ENCODE results near the gene STEAP3.
"Not testable (repeated sequence)": the region's sequence is repeated elsewhere in the genome, so short reads cannot be mapped to it uniquely, and the experiment has no call there.

The STEAP3 gene

DNA sequence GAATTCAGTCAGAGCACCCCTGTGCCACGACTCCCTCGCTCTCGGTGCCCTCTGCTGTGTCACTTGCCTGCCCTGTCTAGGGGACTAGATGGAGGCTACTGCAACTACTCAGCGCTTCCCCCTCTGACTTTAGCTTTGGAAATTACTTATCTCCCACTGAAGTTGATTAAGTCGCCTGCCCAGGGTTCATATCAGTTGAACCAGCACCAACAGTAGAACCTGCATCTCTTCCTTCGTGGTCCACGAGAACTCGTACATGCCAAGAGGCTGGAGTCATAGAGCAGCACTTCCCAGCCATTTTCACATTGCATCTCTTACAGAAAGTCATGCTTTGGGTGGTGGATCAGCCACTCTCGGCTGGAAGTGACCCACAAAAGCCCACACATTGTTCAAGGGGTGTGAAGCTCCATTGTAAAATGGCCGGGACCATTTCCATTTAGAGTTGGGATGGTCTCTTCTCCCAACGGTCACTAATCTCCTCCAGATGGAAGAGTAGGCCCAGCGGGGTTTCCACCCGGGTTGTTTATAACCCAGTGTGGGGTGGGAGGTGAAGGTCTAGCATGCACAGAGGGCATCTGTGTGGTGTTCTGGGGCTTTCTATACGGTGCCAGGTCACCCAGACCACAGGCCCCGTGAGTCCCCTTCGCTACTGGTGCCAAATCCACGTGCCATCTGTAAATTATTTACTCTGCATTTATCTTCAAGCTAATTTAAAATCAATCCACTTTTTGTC, 38.0 kb downstream of the STEAP3 start:
- DNase-seq (ENCODE audit: low read depth in 2 of 3, low spot score in 1 of 3): no peak

DNA sequence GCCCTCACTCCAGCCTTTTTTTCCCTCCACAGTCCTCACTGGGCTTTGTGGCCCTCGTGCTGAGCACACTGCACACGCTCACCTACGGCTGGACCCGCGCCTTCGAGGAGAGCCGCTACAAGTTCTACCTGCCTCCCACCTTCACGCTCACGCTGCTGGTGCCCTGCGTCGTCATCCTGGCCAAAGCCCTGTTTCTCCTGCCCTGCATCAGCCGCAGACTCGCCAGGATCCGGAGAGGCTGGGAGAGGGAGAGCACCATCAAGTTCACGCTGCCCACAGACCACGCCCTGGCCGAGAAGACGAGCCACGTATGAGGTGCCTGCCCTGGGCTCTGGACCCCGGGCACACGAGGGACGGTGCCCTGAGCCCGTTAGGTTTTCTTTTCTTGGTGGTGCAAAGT, 39.4 kb downstream of the STEAP3 start:
- DNase-seq (ENCODE audit: low read depth in 2 of 3, low spot score in 1 of 3): no peak

DNA sequence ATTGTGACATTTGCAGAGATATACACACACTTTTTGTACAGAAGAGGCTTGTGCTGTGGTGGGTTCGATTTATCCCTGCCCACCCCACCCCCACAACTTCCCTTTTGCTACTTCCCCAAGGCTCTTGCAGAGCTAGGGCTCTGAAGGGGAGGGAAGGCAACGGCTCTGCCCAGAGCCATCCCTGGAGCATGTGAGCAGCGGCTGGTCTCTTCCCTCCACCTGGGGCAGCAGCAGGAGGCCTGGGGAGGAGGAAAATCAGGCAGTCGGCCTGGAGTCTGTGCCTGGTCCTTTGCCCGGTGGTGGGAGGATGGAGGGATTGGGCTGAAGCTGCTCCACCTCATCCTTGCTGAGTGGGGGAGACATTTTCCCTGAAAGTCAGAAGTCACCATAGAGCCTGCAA, 40.0 kb downstream of the STEAP3 start:
- DNase-seq (ENCODE audit: low read depth in 2 of 3, low spot score in 1 of 3): no peak

DNA sequence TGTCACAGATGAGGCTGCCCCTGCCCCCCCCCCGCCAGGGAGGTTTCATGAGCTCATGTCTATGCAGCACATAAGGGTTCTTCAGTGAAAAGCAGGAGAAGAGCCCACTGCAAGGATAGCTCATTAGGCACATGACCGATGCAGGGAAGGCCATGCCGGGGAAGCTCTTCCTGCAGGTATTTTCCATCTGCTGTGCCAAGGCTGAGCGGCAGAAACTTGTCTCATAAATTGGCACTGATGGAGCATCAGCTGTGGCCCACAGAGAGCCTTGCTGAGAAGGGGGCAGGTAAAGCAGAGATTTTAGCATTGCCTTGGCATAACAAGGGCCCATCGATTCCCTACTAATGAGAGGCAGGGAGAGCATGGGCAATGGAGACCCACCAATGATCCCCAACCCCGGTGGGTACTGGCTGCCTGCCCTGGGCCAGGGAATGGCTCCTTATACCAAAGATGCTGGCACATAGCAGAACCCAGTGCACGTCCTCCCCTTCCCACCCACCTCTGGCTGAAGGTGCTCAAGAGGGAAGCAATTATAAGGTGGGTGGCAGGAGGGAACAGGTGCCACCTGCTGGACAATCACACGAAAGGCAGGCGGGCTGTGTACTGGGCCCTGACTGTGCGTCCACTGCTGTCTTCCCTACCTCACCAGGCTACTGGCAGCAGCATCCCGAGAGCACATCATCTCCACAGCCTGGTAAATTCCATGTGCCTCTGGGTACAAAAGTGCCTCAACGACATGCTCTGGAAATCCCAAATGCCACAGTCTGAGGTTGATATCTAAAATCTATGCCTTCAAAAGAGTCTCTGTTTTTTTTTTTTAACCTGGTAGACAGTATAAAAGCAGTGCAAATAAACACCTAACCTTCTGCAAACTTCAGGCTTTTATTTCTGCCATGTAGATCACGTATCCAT, 41.4 kb downstream of the STEAP3 start:
- peak in 2 of 3 donors; percentile 2 to 20 for DNase-seq (ENCODE audit: low read depth in 2 of 3, low spot score in 1 of 3)

DNA sequence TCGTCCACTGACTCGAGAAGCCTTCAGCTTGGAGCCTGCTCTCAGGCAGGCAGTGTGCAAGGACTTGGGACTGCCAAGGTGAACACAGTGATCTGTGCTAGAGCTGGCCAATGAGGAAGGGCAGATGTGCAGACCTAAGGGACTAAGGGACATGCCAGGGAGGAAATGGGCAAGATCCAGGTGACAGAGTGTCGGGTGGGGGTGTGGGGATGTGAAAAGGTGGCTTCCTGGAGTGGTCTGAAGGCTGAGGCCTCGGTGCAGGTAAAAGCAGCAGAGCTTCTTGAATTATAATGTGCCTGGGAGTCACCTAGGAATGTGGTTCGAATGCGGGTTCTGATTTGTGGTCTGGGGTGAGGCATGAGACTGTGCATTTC, 42.0 kb downstream of the STEAP3 start:
- no peak for DNase-seq (ENCODE audit: low read depth in 2 of 3, low spot score in 1 of 3)

DNA sequence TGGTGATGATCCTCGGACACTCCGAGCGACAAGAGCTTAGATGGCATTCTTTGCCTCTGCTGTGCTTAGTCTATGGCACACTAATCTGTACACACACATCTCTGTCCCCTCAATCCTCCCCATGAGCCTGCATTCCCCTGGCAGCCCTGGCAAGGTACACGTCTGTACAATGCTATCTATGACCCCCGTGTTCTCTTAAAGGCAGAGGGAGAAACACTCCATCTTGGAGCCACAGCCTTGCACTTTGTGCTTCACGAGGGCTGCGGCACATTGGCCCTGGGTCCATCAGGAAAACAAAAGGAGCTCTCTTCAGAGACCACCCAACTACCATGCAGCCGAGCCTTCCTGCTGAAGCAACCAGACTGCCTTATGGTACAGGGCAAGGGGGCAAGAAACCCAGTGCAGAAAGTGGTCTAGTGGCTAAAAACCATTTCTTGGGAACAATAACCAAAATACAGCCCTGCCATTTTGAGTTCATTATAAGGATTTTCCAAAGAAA, 42.5 kb downstream of the STEAP3 start:
- no peak for DNase-seq (ENCODE audit: low read depth in 2 of 3, low spot score in 1 of 3)

DNA sequence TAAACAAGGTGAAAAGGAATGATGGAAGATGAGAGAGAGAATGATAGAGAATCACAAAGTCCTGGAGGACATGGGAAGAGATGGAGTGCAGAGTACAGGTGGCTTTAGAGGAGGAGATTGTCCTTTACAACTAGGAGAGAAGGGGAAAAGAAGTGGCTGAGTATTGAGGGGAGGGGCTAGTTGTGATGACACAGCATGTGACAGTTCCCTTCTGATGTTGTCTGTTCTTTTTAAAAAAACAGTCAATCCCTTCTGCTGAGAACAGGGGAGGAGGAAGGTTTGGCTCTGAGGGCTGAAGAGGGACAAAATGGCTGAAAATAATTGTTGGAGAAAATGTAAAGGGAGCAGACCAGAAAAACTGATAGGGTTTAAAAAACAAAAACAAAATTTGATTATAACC, 44.0 kb downstream of the STEAP3 start:
- no peak for DNase-seq (ENCODE audit: low read depth in 2 of 3, low spot score in 1 of 3)

DNA sequence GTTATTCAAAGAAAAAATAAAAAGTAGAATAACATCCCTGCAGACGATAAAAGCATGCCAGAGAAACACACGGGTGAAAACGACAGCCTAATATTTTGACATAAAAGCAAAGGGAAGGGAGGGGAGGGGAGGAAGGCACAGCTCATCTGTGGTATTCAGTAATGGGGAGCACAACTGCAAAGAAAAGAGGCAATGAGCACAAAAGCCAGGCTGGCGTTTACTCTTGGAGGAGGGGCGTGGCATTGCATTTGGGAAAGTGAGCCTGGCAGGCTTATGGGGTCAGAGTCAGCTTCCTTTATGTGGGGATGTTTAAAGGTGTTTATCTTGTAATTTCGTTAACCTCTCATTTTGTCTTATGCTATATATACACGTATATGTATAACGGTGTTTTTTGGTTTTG, 53.2 kb downstream of the STEAP3 start:
- DNase-seq (ENCODE audit: low read depth in 2 of 3, low spot score in 1 of 3): no peak

DNA sequence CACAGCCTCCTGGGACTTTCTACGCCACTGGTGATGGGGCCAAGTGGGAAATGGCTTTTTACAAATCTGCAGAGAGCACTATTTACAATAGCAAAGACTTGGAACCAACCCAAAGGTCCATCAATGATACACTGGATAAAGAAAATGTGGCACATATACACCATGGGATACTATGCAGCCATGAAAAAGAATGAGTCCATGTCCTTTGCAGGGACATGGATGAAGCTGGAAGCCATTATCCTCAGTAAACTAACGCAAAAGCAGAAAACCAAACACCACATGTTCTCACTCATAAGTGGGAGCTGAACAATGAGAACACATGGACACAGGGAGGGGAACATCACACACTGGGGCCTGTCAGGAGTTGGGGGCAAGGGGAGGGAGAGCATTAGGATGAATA, 54.8 kb downstream of the STEAP3 start:
- DNase-seq (ENCODE audit: low read depth in 2 of 3, low spot score in 1 of 3): not testable (repeated sequence)

DNA sequence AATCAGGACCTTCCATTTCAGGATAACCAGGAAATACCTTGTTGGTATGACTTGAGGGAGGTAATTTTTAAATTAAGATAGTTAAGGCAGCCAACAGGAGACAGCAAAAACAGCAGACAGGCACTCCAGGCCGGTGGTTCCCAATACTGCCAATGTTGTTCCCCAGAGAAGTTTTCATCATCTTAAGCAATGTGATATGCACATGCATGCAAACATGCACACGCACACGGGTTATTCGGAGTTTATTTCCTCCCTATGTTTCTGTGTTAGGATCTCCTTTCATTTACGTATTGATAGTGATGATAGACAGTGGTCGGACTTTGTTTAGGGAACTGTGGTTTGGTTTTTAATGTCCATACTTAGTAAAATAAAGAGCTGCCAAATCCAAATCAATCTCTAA, 55.3 kb downstream of the STEAP3 start:
- no peak for DNase-seq (ENCODE audit: low read depth in 2 of 3, low spot score in 1 of 3)

DNA sequence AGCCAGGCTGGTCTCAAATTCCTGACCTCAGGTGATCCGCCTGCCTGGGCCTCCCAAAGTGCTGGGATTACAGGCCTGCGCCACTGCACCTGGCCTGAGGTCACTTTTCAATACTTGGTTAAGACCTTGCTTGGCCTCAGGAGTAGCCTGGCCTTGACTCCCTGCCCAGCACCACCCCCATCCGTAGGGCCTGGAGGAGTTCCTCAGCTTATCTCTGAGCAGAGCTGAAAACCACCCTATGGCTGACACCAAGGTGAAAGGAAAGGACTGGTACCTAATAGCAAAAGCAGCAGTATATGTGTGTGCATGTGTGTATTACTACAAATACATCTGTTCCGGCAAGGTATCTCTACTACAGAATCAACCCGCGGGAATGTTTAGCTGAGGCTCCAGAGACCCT, 56.0 kb downstream of the STEAP3 start:
- no peak for DNase-seq (ENCODE audit: low read depth in 2 of 3, low spot score in 1 of 3)

DNA sequence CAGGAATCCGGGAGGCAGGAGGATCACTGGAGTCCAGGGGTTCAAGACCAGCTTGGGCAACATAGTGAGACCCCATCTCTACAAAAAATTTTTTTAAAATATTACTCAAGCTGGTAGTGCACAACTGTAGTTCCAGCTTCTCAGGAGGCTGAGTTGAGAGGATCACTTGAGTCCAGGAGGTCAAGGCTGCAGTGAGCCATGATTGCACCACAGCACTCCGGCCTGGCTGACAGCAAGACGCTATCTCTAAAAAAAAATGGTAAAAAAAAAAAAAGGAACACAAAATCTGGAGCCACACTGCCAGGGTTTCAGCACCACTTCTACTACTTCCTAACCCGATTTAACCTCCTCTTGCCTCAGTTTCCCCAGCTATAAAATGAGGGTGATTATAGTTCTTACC, 57.0 kb downstream of the STEAP3 start:
- no peak for DNase-seq (ENCODE audit: low read depth in 2 of 3, low spot score in 1 of 3)

DNA sequence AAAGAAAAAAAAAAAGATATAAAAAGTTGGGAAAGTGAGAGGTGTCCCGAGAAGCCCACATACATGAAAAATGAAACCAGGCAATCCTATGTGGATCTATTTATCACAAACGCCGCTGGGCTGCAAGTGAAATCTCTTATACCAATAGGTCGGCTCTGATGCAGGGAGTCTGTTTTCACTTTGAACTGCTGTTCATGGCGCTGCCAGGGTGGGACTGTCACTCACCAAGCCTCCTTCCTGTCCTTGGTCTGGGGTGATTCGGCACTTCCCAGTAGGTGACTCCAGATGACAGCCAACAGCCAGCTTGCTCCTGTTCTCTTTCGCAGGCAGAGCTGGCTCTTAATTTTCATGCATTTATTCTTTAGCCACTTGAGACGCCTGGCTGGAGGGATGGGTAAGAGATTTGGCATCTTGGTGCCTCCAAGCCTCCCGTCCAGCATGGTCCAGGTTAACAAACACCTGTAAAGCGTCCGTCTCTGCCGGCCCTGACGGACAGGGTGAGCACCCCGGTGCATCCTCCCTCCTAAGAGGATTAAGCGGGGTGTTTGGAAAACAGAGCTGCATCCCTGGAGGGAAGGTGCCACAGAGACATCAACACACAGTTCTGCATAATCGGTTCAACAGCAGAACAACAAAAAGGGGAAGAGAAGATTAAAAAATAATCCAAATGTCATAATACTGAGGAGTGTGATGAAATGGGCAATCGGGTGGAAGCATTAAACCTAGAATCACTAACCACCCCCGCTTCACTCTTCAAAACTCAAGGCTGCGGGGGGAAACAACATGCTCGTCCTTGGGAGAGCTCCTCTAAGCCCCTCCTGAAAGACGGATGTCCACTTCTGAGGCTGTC, 58.7 kb downstream of the STEAP3 start:
- DNase-seq (ENCODE audit: low read depth in 2 of 3, low spot score in 1 of 3): no peak

DNA sequence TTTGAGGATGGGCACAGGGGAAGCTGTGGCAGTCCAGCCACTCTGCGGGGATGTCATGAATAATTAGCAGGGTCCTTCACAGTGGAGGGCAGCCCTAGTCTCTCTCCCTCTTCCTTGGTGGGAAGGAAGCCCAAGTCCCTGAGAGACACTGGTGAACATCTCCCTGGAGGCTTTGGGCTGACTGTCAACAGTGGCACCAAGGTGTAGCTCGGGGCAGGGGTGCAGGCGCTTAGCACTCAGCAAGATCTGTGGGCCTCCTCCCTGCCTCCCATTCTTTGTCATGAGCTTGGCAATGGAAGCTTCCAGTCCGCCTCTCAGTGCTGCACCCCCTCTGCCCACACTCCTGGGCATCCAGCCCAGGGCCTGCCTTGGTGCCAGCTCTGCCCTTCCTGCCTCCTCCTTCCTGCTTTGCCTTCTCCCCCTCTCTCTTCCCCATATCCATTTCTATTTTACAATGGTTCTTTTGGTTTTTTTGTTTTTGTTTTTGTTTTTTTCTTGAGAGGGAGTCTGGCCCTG, 59.4 kb downstream of the STEAP3 start:
- DNase-seq (ENCODE audit: low read depth in 2 of 3, low spot score in 1 of 3): no peak

DNA sequence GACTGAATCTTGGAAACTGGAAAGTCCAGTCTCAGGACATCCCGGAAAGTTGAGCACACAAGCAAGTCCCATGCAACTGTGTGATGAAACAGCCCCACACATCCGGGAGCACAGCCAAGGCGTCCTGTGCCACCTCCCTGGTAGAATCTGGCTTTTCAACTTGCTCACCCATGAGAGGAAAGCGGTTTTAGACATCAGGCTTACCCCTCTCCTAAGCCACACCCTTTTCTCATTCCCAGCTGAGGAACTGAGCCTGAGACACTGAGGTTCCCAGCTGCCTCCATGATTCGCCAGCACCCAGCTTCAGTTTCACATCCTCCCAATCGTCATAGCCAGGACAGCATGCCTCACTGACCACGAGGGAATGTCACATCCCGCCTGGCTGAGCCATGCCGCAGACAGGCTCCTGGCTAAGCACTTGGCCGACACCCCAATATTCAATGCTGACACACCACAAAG, 60.3 kb downstream of the STEAP3 start:
- DNase-seq (ENCODE audit: low read depth in 2 of 3, low spot score in 1 of 3): no peak

DNA sequence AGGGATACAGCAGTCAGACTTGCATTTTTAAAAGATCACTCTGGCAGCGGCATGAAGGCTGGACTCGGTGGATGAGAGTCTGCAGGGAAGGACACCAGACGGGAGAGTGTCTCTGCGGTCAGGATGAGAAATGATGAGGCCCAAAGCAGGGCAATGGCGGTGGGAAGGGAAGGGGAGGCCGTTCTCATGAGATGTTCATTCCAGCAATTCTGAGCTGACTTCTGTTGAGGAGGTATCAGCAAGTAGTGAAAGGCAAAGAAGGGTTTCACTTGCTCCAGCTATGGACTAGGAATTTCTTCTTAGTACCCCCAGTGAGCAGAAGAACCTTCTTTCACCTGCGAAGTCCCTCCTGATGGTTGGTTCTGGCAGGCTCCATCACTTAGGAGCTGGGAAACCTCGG, 63.0 kb downstream of the STEAP3 start:
- DNase-seq (ENCODE audit: low read depth in 2 of 3, low spot score in 1 of 3): no peak

DNA sequence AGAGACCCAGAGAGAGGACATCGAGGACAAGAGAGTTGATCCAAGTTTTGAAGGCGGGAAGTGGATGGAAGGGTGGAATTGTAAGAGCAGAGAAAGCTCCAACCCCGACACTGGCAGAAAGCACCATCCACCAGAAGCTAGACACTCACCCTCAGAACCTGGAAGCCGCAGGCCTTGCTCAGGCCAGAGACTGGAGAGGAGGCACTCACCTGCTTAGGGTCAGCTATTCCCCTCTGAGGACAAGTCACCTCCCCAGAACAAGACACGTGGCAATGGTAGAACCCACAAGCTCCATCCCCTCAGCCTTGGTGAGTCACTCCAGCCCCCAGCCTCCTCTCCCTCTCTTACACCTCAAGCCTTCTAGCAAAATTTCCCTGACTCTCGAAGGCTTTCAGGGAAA, 64.9 kb downstream of the STEAP3 start:
- DNase-seq (ENCODE audit: low read depth in 2 of 3, low spot score in 1 of 3): no peak

DNA sequence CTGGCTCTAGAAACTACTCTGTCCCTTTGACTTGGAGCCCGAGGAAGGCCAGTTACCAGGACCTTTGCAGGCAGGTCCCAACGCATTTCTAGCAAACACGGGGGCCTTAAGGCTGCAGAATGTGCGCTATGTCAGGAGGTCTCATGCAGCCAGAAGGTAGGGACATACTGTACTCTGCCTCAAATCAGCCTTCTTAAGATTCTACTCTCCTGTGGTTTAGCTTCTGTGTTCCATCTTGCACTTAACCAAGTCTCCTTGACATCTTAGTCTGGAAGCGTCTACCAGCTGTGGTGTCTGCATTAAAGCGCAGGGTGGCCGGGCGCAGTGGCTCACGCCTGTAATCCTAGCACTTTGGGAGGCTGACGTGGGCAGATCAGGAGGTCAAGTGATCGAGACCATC, 65.5 kb downstream of the STEAP3 start:
- no peak for DNase-seq (ENCODE audit: low read depth in 2 of 3, low spot score in 1 of 3)

DNA sequence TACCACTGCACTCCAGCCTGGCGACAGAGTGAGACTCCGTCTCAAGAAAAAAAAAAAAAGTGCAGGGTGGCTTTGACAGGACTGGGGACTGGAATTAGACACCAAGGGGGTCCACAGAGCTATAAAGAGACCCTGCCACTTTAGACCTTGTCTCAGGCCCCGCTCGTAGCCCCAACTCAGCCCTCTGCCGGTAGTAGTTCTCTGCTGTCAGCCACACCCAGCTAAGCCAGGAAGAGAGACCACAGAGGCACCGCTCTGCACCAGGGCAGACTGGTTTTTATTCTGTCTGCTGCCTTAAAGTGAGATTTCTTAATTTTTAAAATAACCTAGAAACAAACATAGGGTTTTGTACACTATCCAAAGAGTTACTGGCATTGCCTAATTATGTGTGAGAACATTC, 66.0 kb downstream of the STEAP3 start:
- DNase-seq (ENCODE audit: low read depth in 2 of 3, low spot score in 1 of 3): no peak

DNA sequence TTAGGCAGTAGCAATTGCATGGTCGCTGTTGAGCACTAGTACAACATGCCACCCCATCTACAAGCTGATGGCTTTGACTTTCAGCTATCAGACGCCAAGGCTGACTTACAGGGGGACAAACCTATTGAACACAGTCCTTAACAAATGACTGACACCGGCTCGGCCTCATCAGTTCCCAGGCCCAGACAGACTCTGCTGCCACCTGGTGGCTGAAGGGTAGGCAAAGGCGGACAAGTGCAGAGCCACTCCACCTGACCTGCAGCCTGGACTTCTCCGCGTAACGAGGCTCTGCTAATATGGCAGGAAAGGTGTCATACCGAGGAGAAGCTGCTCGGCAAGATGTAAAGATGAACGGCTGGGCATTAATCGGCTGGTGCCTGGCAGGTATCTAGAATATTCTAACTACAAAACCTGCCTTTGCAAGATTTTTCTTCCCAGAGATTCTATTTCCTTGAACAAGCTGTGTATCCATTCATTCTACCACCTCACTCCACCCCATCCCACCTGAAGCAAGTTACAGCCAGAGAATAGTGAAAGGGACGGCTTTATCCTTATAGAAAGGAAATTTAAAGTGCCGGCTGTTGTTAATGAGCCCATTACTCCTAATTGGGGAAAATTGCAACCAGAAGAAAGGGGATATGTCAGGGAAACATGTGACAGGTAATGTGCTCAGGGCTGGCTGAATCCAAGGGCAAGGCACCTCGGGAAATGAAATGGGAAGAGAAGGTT, 67.4 kb downstream of the STEAP3 start:
- peak; percentile 37 to 68 (median 59) for DNase-seq (ENCODE audit: low read depth in 2 of 3, low spot score in 1 of 3)
